ENCODE results near the gene PFKL.

PFKL gene

DNA sequence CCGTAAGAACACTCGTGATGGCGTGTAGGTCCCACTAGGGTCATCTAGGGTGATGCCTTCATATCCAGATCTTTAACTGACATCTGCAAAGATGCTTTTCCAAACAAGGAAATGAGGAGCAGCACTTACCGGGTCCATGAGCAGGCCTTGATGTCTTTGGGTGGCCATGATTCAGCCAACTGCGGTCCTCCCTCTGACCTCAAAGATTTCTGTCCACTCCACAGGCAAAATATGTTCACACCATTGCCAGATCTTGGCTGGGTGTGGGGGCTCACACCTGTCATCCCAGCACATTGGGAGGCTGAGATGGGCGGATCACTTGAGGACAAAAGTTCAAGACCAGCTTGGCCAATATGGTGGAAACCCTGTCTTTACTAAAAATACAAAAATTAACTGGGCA lies 71.7 kb downstream of the PFKL start:
- Histone ChIP-seq H4K91ac (ENCODE audit: low read length) (no peak overlapping the region), H3K9me3 (ENCODE audit: control insufficient read depth, low read length) (no peaks in the 10 kb centered on the region), H3K4me1 (ENCODE audit: control insufficient read depth, insufficient read depth, low read depth, low read length) (peaks cover 8% of the 10 kb centered on the region), H2BK12ac (ENCODE audit: low read length in 2 of 2) (no peak overlapping the region), H3K36me3 (ENCODE audit: control insufficient read depth in 1 of 2, insufficient read depth in 2 of 2, low read depth in 1 of 2, low read length in 2 of 2) (no peaks in the 10 kb centered on the region), H2BK15ac (ENCODE audit: low read depth, poor library complexity, severe bottlenecking) (no peak overlapping the region), H3K14ac (ENCODE audit: low read length in 2 of 2) (no peak overlapping the region), H3K27ac (ENCODE audit: low read length, poor library complexity, severe bottlenecking) (no peak overlapping the region), H2AK5ac (ENCODE audit: low read length, severe bottlenecking) (no peak overlapping the region), H3K4me3 (ENCODE audit: insufficient read depth in 1 of 2, low read depth in 1 of 2, low read length in 2 of 2) (no peak overlapping the region), H3K4ac (ENCODE audit: low read depth in 1 of 2, low read length in 2 of 2) (no peak overlapping the region), H2AFZ (ENCODE audit: low read depth, low read length) (no peak overlapping the region), H2BK120ac (ENCODE audit: low read depth, low read length) (no peak overlapping the region), H2BK5ac (ENCODE audit: low read depth, low read length, poor library complexity, severe bottlenecking) (no peak overlapping the region), H3K9ac (ENCODE audit: low read length) (no peak overlapping the region), H3K4me2 (ENCODE audit: low read length, poor library complexity, severe bottlenecking) (no peak overlapping the region), H3K18ac (ENCODE audit: low read depth in 1 of 2, low read length in 2 of 2) (no peak overlapping the region), H4K8ac (ENCODE audit: low read length) (no peak overlapping the region), H3K79me1 (replicated peaks; ENCODE audit: low read length, poor library complexity, severe bottlenecking) (no peaks in the 10 kb centered on the region), H3K27me3 (ENCODE audit: control insufficient read depth in 1 of 2, insufficient read depth in 1 of 2, low read length in 2 of 2) (peaks cover 16 to 34% of the 10 kb centered on the region in 2 experiments), H3K23ac (ENCODE audit: low read length in 2 of 2) (no peak overlapping the region)
- DNase-seq, result no peak
- WGBS, result 89% methylated on average over 6 of the region's 6 CpGs

DNA sequence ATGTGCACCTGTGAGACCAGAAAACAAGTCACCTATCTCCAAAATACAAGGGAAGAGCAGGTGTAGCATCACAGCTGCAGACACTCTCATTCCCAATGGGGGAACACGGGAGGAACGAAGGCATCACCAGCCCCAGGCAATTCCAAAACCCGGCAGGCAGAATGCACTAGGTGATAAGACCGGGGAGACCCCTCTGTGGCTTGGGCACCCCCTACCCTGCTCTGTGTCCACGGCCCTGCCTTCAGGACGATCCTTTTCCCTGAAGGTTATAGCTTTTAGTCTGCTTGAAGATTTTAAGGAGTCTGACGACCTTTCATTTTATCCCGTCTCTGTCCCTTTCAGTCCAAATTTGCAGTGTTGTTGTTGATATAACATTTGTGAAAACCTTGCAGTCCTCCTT lies 72.8 kb downstream of the PFKL start:
- peaks cover 16 to 34% of the 10 kb centered on the region in 2 experiments for H3K27me3 ChIP-seq (ENCODE audit: control insufficient read depth in 1 of 2, insufficient read depth in 1 of 2, low read length in 2 of 2)
- no peaks in the 10 kb centered on the region for H3K36me3 ChIP-seq (ENCODE audit: control insufficient read depth in 1 of 2, insufficient read depth in 2 of 2, low read depth in 1 of 2, low read length in 2 of 2)
- H3K18ac ChIP-seq (ENCODE audit: low read depth in 1 of 2, low read length in 2 of 2), result no peak overlapping the region
- no peaks in the 10 kb centered on the region for H3K79me1 ChIP-seq (replicated peaks; ENCODE audit: low read length, poor library complexity, severe bottlenecking)
- H3K4ac ChIP-seq (ENCODE audit: low read depth in 1 of 2, low read length in 2 of 2), result no peak overlapping the region
- no peak overlapping the region for H2BK15ac ChIP-seq (ENCODE audit: low read depth, poor library complexity, severe bottlenecking)
- H4K91ac ChIP-seq (ENCODE audit: low read length), result no peak overlapping the region
- H3K27ac ChIP-seq (ENCODE audit: low read length, poor library complexity, severe bottlenecking), result no peak overlapping the region
- WGBS, result 71% methylated on average over 8 of the region's 8 CpGs
- H2BK120ac ChIP-seq (ENCODE audit: low read depth, low read length), result no peak overlapping the region
- DNase-seq, result no peak
- H4K8ac ChIP-seq (ENCODE audit: low read length), result no peak overlapping the region
- H3K4me3 ChIP-seq (ENCODE audit: insufficient read depth in 1 of 2, low read depth in 1 of 2, low read length in 2 of 2), result no peak overlapping the region
- H2BK5ac ChIP-seq (ENCODE audit: low read depth, low read length, poor library complexity, severe bottlenecking), result no peak overlapping the region
- no peak overlapping the region for H3K4me2 ChIP-seq (ENCODE audit: low read length, poor library complexity, severe bottlenecking)
- no peak overlapping the region for H2AK5ac ChIP-seq (ENCODE audit: low read length, severe bottlenecking)
- H3K9ac ChIP-seq (ENCODE audit: low read length), result no peak overlapping the region
- H3K9me3 ChIP-seq (ENCODE audit: control insufficient read depth, low read length), result no peaks in the 10 kb centered on the region
- H3K14ac ChIP-seq (ENCODE audit: low read length in 2 of 2), result no peak overlapping the region
- H2AFZ ChIP-seq (ENCODE audit: low read depth, low read length), result no peak overlapping the region
- no peak overlapping the region for H3K23ac ChIP-seq (ENCODE audit: low read length in 2 of 2)
- H2BK12ac ChIP-seq (ENCODE audit: low read length in 2 of 2), result no peak overlapping the region
- peaks cover 8% of the 10 kb centered on the region for H3K4me1 ChIP-seq (ENCODE audit: control insufficient read depth, insufficient read depth, low read depth, low read length)

DNA sequence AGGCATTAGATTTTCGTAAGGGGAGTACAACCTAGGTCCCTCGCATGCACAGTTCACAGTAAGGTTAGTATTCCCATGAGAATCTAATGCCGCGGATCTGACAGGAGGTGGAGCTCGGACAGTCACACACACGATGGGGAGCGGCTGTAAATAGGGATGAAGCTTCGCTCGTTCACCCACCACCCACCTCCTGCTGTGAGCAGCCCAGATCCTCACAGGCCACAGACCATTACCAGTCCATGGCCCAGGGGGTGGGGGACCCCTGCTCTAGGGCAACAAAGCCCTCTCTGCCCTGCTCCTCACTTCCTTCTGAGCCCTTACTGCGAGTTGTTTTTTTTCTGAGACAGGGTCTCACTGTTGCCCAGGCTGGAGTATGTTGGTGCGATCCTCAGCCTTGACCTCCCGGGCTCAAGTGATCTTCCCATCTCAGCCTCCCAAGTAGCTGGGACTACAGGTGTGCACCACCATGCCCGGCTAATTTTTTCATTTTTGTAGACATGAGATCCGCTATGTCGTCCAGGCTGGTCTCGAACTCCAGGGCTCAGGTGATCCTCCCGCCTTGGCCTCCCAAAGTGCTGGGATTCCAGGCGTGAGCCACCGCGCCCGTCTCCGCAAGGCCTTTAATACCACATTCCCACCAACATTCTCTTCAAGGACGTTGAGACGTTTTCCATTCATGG lies 74.9 kb downstream of the PFKL start:
- no peak overlapping the region for H3K4me3 ChIP-seq (ENCODE audit: insufficient read depth in 1 of 2, low read depth in 1 of 2, low read length in 2 of 2)
- no peak overlapping the region for H4K8ac ChIP-seq (ENCODE audit: low read length)
- no peak overlapping the region for H2BK12ac ChIP-seq (ENCODE audit: low read length in 2 of 2)
- H3K4me1 ChIP-seq (ENCODE audit: control insufficient read depth, insufficient read depth, low read depth, low read length), result peaks cover 5% of the 10 kb centered on the region
- no peak for DNase-seq
- 91% methylated on average over 24 of the region's 24 CpGs for WGBS
- H3K9me3 ChIP-seq (ENCODE audit: control insufficient read depth, low read length), result no peaks in the 10 kb centered on the region
- H3K4ac ChIP-seq (ENCODE audit: low read depth in 1 of 2, low read length in 2 of 2), result no peak overlapping the region
- peaks cover 7 to 34% of the 10 kb centered on the region in 2 experiments for H3K27me3 ChIP-seq (ENCODE audit: control insufficient read depth in 1 of 2, insufficient read depth in 1 of 2, low read length in 2 of 2)
- H3K27ac ChIP-seq (ENCODE audit: low read length, poor library complexity, severe bottlenecking), result no peak overlapping the region
- H2AK5ac ChIP-seq (ENCODE audit: low read length, severe bottlenecking), result no peak overlapping the region
- H3K4me2 ChIP-seq (ENCODE audit: low read length, poor library complexity, severe bottlenecking), result no peak overlapping the region
- H3K14ac ChIP-seq (ENCODE audit: low read length in 2 of 2), result no peak overlapping the region
- H3K23ac ChIP-seq (ENCODE audit: low read length in 2 of 2), result no peak overlapping the region
- no peak overlapping the region for H2BK120ac ChIP-seq (ENCODE audit: low read depth, low read length)
- H4K91ac ChIP-seq (ENCODE audit: low read length), result no peak overlapping the region
- no peak overlapping the region for H3K18ac ChIP-seq (ENCODE audit: low read depth in 1 of 2, low read length in 2 of 2)
- no peak overlapping the region for H2BK15ac ChIP-seq (ENCODE audit: low read depth, poor library complexity, severe bottlenecking)
- no peaks in the 10 kb centered on the region for H3K79me1 ChIP-seq (replicated peaks; ENCODE audit: low read length, poor library complexity, severe bottlenecking)
- no peak overlapping the region for H2BK5ac ChIP-seq (ENCODE audit: low read depth, low read length, poor library complexity, severe bottlenecking)
- no peak overlapping the region for H2AFZ ChIP-seq (ENCODE audit: low read depth, low read length)
- H3K36me3 ChIP-seq (ENCODE audit: control insufficient read depth in 1 of 2, insufficient read depth in 2 of 2, low read depth in 1 of 2, low read length in 2 of 2), result no peaks in the 10 kb centered on the region
- no peak overlapping the region for H3K9ac ChIP-seq (ENCODE audit: low read length)

DNA sequence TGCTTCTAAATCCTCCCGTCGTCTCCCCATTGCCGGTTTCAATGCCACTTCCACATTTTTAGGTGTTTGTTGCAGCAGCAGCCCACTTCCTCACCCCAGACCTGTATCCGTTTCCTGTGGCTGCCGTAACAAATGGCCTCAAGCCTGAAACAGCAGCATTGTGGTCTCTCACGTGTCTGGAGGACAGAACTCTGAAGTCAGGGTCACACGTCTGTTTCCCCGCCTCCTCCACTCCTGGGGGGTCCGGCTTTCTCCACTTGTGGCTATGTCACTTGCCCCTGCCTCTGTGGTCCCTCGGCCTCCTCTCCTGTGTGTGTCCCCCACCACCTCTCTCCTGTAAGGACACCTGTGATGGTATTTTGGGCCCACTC lies 75.4 kb downstream of the PFKL start:
- no peak overlapping the region for H3K14ac ChIP-seq (ENCODE audit: low read length in 2 of 2)
- H2BK120ac ChIP-seq (ENCODE audit: low read depth, low read length), result no peak overlapping the region
- H3K79me1 ChIP-seq (replicated peaks; ENCODE audit: low read length, poor library complexity, severe bottlenecking), result no peaks in the 10 kb centered on the region
- no peak overlapping the region for H3K23ac ChIP-seq (ENCODE audit: low read length in 2 of 2)
- no peak overlapping the region for H3K9ac ChIP-seq (ENCODE audit: low read length)
- H2AFZ ChIP-seq (ENCODE audit: low read depth, low read length), result no peak overlapping the region
- H3K4me2 ChIP-seq (ENCODE audit: low read length, poor library complexity, severe bottlenecking), result no peak overlapping the region
- no peak overlapping the region for H2BK5ac ChIP-seq (ENCODE audit: low read depth, low read length, poor library complexity, severe bottlenecking)
- H3K36me3 ChIP-seq (ENCODE audit: control insufficient read depth in 1 of 2, insufficient read depth in 2 of 2, low read depth in 1 of 2, low read length in 2 of 2), result no peaks in the 10 kb centered on the region
- H4K8ac ChIP-seq (ENCODE audit: low read length), result no peak overlapping the region
- no peak overlapping the region for H3K27ac ChIP-seq (ENCODE audit: low read length, poor library complexity, severe bottlenecking)
- H3K4ac ChIP-seq (ENCODE audit: low read depth in 1 of 2, low read length in 2 of 2), result no peak overlapping the region
- no peaks in the 10 kb centered on the region for H3K9me3 ChIP-seq (ENCODE audit: control insufficient read depth, low read length)
- no peak overlapping the region for H3K18ac ChIP-seq (ENCODE audit: low read depth in 1 of 2, low read length in 2 of 2)
- no peak for DNase-seq
- H2BK15ac ChIP-seq (ENCODE audit: low read depth, poor library complexity, severe bottlenecking), result no peak overlapping the region
- H3K27me3 ChIP-seq (ENCODE audit: control insufficient read depth in 1 of 2, insufficient read depth in 1 of 2, low read length in 2 of 2), result peaks cover 2 to 37% of the 10 kb centered on the region in 2 experiments
- H3K4me3 ChIP-seq (ENCODE audit: insufficient read depth in 1 of 2, low read depth in 1 of 2, low read length in 2 of 2), result no peak overlapping the region
- H4K91ac ChIP-seq (ENCODE audit: low read length), result no peak overlapping the region
- no peak overlapping the region for H2BK12ac ChIP-seq (ENCODE audit: low read length in 2 of 2)
- peaks cover 1% of the 10 kb centered on the region for H3K4me1 ChIP-seq (ENCODE audit: control insufficient read depth, insufficient read depth, low read depth, low read length)
- H2AK5ac ChIP-seq (ENCODE audit: low read length, severe bottlenecking), result no peak overlapping the region
- WGBS, result 88% methylated on average over 10 of the region's 10 CpGs

All from mesenchymal stem cell (in vitro differentiated cells and primary cell).